Esophagus squamous epithelium (tissue), 5 donors: ENCODE results near the gene CELF4. TPM values are rescaled to one million over a fixed set of nuclear protein-coding genes. Genes with fewer than 3 reads are reported as not detected.

Experiments
- DNase-seq: peaks from one replicate; lab custom pipeline; 2025; lab: John Stamatoyannopoulos, UW
- H3K27ac ChIP-seq, 4 donors: fragments of 200-600 bp; sonication (generic); one replicate each; pipeline ENCODE4 v1.5.1; 2016 to 2019; ENCODE audit warnings: mild to moderate bottlenecking in 1 of 4
- H3K27me3 ChIP-seq, 4 donors: fragments of 200-600 bp; sonication (generic); 1 replicate in 3 of 4; 2 replicates in 1 of 4; pipeline versions ENCODE4 v1.5.1 to v1.6.0; 2017 to 2021; ENCODE audit warnings: antibody characterized with exemption in 1 of 4
- H3K36me3 ChIP-seq, 3 donors: fragments of 200-600 bp; sonication (generic); one replicate each; pipeline ENCODE4 v1.5.1; 2016 to 2019
- H3K4me1 ChIP-seq, 3 donors: fragments of 200-600 bp; sonication (generic); one replicate each; pipeline ENCODE4 v1.5.1; 2017 to 2019
- H3K4me3 ChIP-seq, 4 donors: fragments of 200-600 bp; sonication (generic); 1 replicate in 3 of 4; 2 replicates in 1 of 4; pipeline ENCODE4 v1.5.1; 2016 to 2019; ENCODE audit warnings: mild to moderate bottlenecking in 2 of 4, moderate library complexity in 1 of 4
- H3K9me3 ChIP-seq, 3 donors: fragments of 200-600 bp; sonication (generic); one replicate each; pipeline ENCODE4 v1.5.1; 2016 to 2019
- CTCF ChIP-seq, 6 experiments: fragments of 450-650 bp in 4 of 6; fragments of 200-600 bp in 2 of 6; sonication (generic) in 2 of 6; IDR thresholded peaks; one replicate each; pipeline ENCODE4 v1.5.1; 2016 to 2019; ENCODE audit warnings: antibody characterized with exemption in 6 of 6, mild to moderate bottlenecking in 4 of 6, moderate library complexity in 4 of 6
- POLR2A ChIP-seq, 4 donors: fragments of 450-650 bp; IDR thresholded peaks; one replicate each; pipeline ENCODE4 v1.6.1; 2017; ENCODE audit warnings: antibody characterized with exemption in 4 of 4, mild to moderate bottlenecking in 4 of 4, moderate library complexity in 3 of 4
- WGBS, 2 donors: methylation state at CpG; one replicate each; pipeline ENCODE4 v1.1.5; 2018; 5-methylcytosine and 5-hydroxymethylcytosine counted together
- intact Hi-C: fragments of 100-400 bp; cut with DNase I; formaldehyde crosslinking; loops from one replicate; pipeline ENCODE4 v1.15.0; 2022
- total RNA-seq, 4 donors: library from RNA; depleted of rRNA; stranded (reverse); fragments of >200 nt; gene quantifications; one replicate each; pipeline ENCODE4 v1.1.0, GENCODE V29; 2016
- donor health status: DM: yes; HTN: yes; CAD: no.

Gene CELF4
- total RNA-seq, 4 donors from 2014 or later, result not detected

DNA sequence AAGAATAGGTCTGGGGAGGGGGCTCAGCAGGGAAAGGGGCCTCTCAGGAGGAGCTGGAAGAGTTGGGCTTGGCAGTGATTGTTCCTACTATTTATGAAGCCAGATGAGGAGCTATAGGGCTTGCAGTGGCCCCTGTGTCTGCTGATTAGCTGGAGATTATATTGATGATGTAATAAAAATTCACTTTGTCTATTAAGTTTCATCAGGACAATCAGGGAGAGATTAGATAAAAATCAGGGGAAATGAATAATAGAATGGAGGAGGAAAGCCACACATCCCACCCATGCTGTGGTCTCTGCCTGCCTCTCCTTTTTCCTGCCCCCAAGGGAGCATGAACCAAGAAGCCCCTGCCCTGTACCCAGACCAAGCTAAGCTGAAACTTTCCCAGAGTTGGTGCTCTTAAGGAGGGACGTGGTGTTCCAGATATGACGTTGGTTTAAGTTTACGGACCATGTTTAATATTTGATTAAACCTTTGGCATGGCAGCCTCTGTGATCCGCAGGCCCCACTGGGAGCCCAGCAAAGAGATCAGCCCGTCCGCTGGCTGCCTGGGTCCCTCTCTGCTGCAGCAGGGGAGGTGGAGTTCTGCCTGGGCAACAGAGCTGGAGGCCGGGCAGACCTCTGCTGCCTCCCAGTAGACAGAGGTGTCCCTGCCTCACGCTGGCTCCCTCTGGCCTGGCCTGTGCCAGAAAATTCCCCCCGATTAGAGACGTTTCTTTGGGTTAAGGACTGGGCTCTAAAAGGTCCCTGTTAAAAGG is 15.3 kb downstream of the CELF4 start:
- Histone ChIP-seq H3K9me3 (no peaks in the 10 kb centered on the region), H3K4me1 (no peaks in the 10 kb centered on the region), H3K27me3 (peaks cover 0 to 73% (median 0%) of the 10 kb centered on the region in 4 donors), H3K4me3 (no peak overlapping the region), H3K27ac (no peak overlapping the region), H3K36me3 (no peaks in the 10 kb centered on the region)
- DNase-seq, result no peak
- 67 to 81% methylated on average over 3 of the region's 10 CpGs for WGBS, 2 donors
- intact Hi-C loops, result no loop called here
- TF ChIP-seq POLR2A (IDR thresholded peaks at IDR 0.05) (no peak), CTCF (IDR thresholded peaks at IDR 0.05) (no peak)

DNA sequence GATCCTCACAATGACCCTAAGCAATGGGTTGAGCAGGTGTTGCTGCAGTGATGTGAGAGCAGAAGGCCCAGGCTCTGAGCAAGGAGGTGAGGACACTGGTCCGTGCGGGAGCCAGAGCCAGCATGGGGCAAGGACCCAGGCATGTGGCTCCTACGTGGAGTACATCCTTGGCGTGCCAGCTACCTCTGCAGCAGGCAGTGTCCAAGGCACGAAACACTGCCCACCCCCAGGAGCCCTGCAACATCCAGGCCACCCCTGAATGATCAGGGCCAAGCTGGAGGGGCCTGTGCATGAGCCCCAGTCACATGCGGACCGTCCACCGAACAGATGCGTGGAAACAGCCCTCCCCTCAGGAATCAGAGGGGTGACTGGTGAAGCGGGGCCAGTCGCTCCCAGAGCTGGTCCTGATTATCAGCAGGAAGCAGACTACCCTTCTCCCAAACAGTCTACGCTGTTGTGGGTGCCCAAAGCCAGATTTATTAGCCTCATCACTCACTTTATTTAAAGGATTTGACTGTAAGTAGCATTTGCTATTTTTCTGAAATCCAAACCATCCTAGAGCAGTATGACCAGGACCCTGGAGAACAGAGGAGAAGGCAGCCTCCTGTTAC is 16.8 kb downstream of the CELF4 start:
- Histone ChIP-seq H3K4me3 (no peak overlapping the region), H3K27ac (no peak overlapping the region), H3K27me3 (peaks cover 0 to 73% (median 0%) of the 10 kb centered on the region in 4 donors), H3K36me3 (no peaks in the 10 kb centered on the region), H3K9me3 (no peaks in the 10 kb centered on the region), H3K4me1 (no peaks in the 10 kb centered on the region)
- 80% methylated on average over 4 of the region's 12 CpGs; no CpG with 5 or more reads in 1 of the 2 donors for WGBS, 2 donors
- DNase-seq, result no peak
- intact Hi-C loops, result no loop called here
- no peak for TF ChIP-seq CTCF (IDR thresholded peaks at IDR 0.05)
- no peak for TF ChIP-seq POLR2A (IDR thresholded peaks at IDR 0.05)

DNA sequence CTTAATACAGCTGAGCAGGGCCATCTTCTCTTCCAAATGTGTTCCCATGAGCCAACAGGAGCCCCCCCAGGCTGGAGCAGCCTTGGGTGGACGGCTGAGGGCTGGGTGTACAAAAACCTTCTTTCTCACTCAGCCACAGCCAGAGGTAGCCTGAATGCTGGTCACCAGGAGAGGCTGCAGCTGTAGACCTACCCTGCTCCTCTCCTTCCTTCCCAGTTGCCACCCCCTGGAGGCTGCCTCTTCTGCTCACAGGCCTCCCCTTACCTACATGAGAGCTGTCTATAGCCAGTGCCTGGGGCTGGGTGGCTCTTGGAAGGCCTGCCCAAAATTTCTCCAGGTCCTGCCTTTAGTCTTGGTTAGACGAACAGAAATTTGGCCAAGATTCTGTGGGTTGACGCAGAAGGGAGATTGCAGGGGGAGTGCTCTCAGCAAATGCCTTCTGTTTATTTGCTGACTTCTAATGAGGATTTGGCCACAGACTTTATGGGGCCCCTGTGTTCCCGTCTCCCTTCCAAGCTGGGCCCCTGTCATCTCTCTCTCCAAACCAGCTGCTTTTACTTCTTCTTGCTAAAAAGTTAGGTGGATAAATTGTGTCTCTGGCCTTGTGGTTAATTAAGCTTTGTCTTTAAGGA is 18.3 kb downstream of the CELF4 start:
- 65 to 72% methylated on average over 3 of the region's 4 CpGs for WGBS, 2 donors
- intact Hi-C loops, result no loop called here
- H3K27ac ChIP-seq, result no peak overlapping the region
- H3K9me3 ChIP-seq, result no peaks in the 10 kb centered on the region
- H3K36me3 ChIP-seq, result no peaks in the 10 kb centered on the region
- no peaks in the 10 kb centered on the region for H3K4me1 ChIP-seq
- DNase-seq, result no peak
- peaks cover 0 to 69% (median 0%) of the 10 kb centered on the region in 4 donors for H3K27me3 ChIP-seq
- TF ChIP-seq POLR2A (IDR thresholded peaks at IDR 0.05) (no peak), CTCF (IDR thresholded peaks at IDR 0.05) (no peak)
- no peak overlapping the region for H3K4me3 ChIP-seq

DNA sequence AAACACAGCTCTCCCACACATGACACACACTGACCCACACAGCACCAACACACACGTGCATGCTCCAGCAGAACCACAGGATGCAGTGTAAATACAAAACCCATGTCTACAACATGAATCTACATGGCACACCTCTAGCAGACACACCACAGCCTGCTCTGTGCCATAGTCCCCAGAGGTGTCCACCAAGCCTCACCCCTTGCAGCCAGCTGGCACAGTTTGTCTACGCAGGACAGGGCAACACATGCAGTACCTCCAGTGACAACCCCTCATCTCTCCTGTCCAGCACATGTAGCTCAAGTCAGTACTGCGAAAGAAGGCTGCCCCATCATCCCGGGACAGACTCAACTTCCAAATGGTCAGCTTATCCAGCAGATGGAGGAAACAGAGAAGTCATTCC is 18.9 kb downstream of the CELF4 start:
- WGBS, 2 donors, result 66 to 74% methylated on average over 2 to 3 of the region's 4 CpGs
- DNase-seq, result no peak
- no peak for TF ChIP-seq POLR2A (IDR thresholded peaks at IDR 0.05)
- TF ChIP-seq CTCF (IDR thresholded peaks at IDR 0.05), result no peak
- H3K27ac ChIP-seq, result no peak overlapping the region
- no peaks in the 10 kb centered on the region for H3K9me3 ChIP-seq
- intact Hi-C loops, result no loop called here
- no peaks in the 10 kb centered on the region for H3K36me3 ChIP-seq
- peaks cover 0 to 70% (median 0%) of the 10 kb centered on the region in 4 donors for H3K27me3 ChIP-seq
- no peak overlapping the region for H3K4me3 ChIP-seq
- H3K4me1 ChIP-seq, result no peaks in the 10 kb centered on the region

DNA sequence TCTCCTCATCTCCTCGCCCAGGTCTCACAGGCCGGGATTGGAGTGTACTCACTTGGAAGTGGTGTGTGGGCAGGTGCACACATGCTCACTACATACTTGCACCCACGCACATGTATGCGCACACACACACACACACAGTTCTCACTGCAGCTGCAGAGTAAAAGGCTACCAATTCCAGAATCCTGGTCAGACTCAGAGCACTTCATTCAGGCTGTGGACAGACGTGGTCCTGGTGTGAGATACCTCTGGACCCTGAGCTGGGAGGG is 19.4 kb downstream of the CELF4 start:
- intact Hi-C loops, result no loop called here
- H3K4me3 ChIP-seq, result no peak overlapping the region
- H3K27ac ChIP-seq, result no peak overlapping the region
- H3K27me3 ChIP-seq, result peaks cover 0 to 72% (median 0%) of the 10 kb centered on the region in 4 donors
- 67 to 81% methylated on average over 4 to 5 of the region's 5 CpGs for WGBS, 2 donors
- TF ChIP-seq CTCF (IDR thresholded peaks at IDR 0.05) (no peak), POLR2A (IDR thresholded peaks at IDR 0.05) (no peak)
- H3K36me3 ChIP-seq, result no peaks in the 10 kb centered on the region
- no peaks in the 10 kb centered on the region for H3K4me1 ChIP-seq
- no peak for DNase-seq
- H3K9me3 ChIP-seq, result no peaks in the 10 kb centered on the region
